ENCODE measurements around the gene SLFNL1. TPM values are rescaled to one million over a fixed set of nuclear protein-coding genes. Genes with fewer than 3 reads are reported as not detected.
A peak's percentile ranks its signal among the peaks of the same experiment; 100 is the strongest.

SLFNL1 gene
- total RNA-seq (2014; rRNA removed), result 0.17 TPM in 1 of 2 replicates, not detected in the other
- 0.11 TPM for polyA plus RNA-seq (2012)

- DNase-seq (ENCODE audit: low read depth), result peak; percentile 39
Measured at GRCh38 chr1:41021526-41022308, at the start of gene SLFNL1. SLFNL1 (minus strand) TSS chr1:41021725; CDS start chr1:41020660, 1,065 bp downstream.

- DNase-seq (ENCODE audit: low read depth), result no peak
Measured at GRCh38 chr1:41056907-41057306, 35.4 kb upstream of the SLFNL1 start.

GRCh38 chr1:41053316-41053715, 31.8 kb upstream of the SLFNL1 start:
- DNase-seq (ENCODE audit: low read depth), result no peak

- no peak for DNase-seq (ENCODE audit: low read depth)
Measured at GRCh38 chr1:41051022-41051421, 29.5 kb upstream of the SLFNL1 start.

- DNase-seq (ENCODE audit: low read depth), result no peak
Measured at GRCh38 chr1:41048540-41048939, 27.0 kb upstream of the SLFNL1 start.

- DNase-seq (ENCODE audit: low read depth), result no peak
Measured at GRCh38 chr1:41046347-41046775, 24.8 kb upstream of the SLFNL1 start.

- peak; percentile 9 for DNase-seq (ENCODE audit: low read depth)
Measured at GRCh38 chr1:41045740-41046139, 24.2 kb upstream of the SLFNL1 start.

GRCh38 chr1:41044187-41044586, 22.7 kb upstream of the SLFNL1 start:
- no peak for DNase-seq (ENCODE audit: low read depth)

- DNase-seq (ENCODE audit: low read depth), result no peak
Measured at GRCh38 chr1:41041614-41042270, 20.2 kb upstream of the SLFNL1 start.

GRCh38 chr1:41038110-41038509, 16.6 kb upstream of the SLFNL1 start:
- no peak for DNase-seq (ENCODE audit: low read depth)

- no peak for DNase-seq (ENCODE audit: low read depth)
Measured at GRCh38 chr1:41037116-41037903, 15.8 kb upstream of the SLFNL1 start.

GRCh38 chr1:41033272-41033671, 11.7 kb upstream of the SLFNL1 start:
- no peak for DNase-seq (ENCODE audit: low read depth)

- DNase-seq (ENCODE audit: low read depth), result no peak
Measured at GRCh38 chr1:41032147-41032546, 10.6 kb upstream of the SLFNL1 start.

- no peak for DNase-seq (ENCODE audit: low read depth)
Measured at GRCh38 chr1:41030872-41031616, 9.5 kb upstream of the SLFNL1 start.

- DNase-seq (ENCODE audit: low read depth), result no peak
Measured at GRCh38 chr1:41028034-41028642, 6.6 kb upstream of the SLFNL1 start.

GRCh38 chr1:41025979-41026819, 4.7 kb upstream of the SLFNL1 start:
- DNase-seq (ENCODE audit: low read depth), result no peak

- DNase-seq (ENCODE audit: low read depth), result no peak
Measured at GRCh38 chr1:41024953-41025352, 3.4 kb upstream of the SLFNL1 start.

- peak; percentile 26 for DNase-seq (ENCODE audit: low read depth)
Measured at GRCh38 chr1:41023279-41023990, 1.9 kb upstream of the SLFNL1 start.

GRCh38 chr1:41022424-41022823, 899 bp upstream of the SLFNL1 start:
- no peak for DNase-seq (ENCODE audit: low read depth)

Data from LHCN-M2 (cell line).